ENCODE measurements around the gene EML1.

EML1 gene

GRCh38 chr14:99779751-99780150, 13.5 kb upstream of the EML1 start:
- peak; percentile 97 for DNase-seq (ENCODE audit: low read depth)

GRCh38 chr14:99780690-99781089, 12.5 kb upstream of the EML1 start:
- DNase-seq (ENCODE audit: low read depth), result no peak

GRCh38 chr14:99781091-99781490, 12.1 kb upstream of the EML1 start:
- no peak for DNase-seq (ENCODE audit: low read depth)

GRCh38 chr14:99781853-99782610, 11.2 kb upstream of the EML1 start:
- no peak for DNase-seq (ENCODE audit: low read depth)

GRCh38 chr14:99784508-99784907, 8.7 kb upstream of the EML1 start:
- no peak for DNase-seq (ENCODE audit: low read depth)

- no peak for DNase-seq (ENCODE audit: low read depth)
Observed at GRCh38 chr14:99785426-99785825, 7.8 kb upstream of the EML1 start.

GRCh38 chr14:99786511-99786989, 6.7 kb upstream of the EML1 start:
- DNase-seq (ENCODE audit: low read depth), result no peak

- no peak for DNase-seq (ENCODE audit: low read depth)
Observed at GRCh38 chr14:99788713-99789112, 4.5 kb upstream of the EML1 start.

- no peak for DNase-seq (ENCODE audit: low read depth)
Observed at GRCh38 chr14:99789581-99789980, 3.6 kb upstream of the EML1 start.

- DNase-seq (ENCODE audit: low read depth), result no peak
Observed at GRCh38 chr14:99790201-99790977, 2.8 kb upstream of the EML1 start.

GRCh38 chr14:99790978-99791376, 2.2 kb upstream of the EML1 start:
- DNase-seq (ENCODE audit: low read depth), result no peak

- no peak for DNase-seq (ENCODE audit: low read depth)
Observed at GRCh38 chr14:99791476-99792209, 1.6 kb upstream of the EML1 start.

GRCh38 chr14:99792210-99792535, 1.0 kb upstream of the EML1 start:
- no peak for DNase-seq (ENCODE audit: low read depth)

GRCh38 chr14:99792551-99793212, 531 bp upstream of the EML1 start:
- peak; percentile 23 for DNase-seq (ENCODE audit: low read depth)

- DNase-seq (ENCODE audit: low read depth), result peak; percentile 44
Observed at GRCh38 chr14:99794151-99794780, 1.1 kb downstream of the EML1 start.

- no peak for DNase-seq (ENCODE audit: low read depth)
Observed at GRCh38 chr14:99795046-99795445, 1.8 kb downstream of the EML1 start.

- no peak for DNase-seq (ENCODE audit: low read depth)
Observed at GRCh38 chr14:99797231-99797630, 4.0 kb downstream of the EML1 start.

GRCh38 chr14:99800781-99801180, 7.6 kb downstream of the EML1 start:
- no peak for DNase-seq (ENCODE audit: low read depth)

- peak; percentile 77 for DNase-seq (ENCODE audit: low read depth)
Observed at GRCh38 chr14:99802301-99803105, 9.3 kb downstream of the EML1 start.

- DNase-seq (ENCODE audit: low read depth), result no peak
Observed at GRCh38 chr14:99803106-99803775, 10.0 kb downstream of the EML1 start.
